Renal cortical epithelial cell (primary cell): ENCODE measurements around the gene GRK5. TPM values are rescaled to one million over a fixed set of nuclear protein-coding genes. Genes with fewer than 3 reads are reported as not detected.
"Not testable (repeated sequence)": the region's sequence is repeated elsewhere in the genome, so short reads cannot be mapped to it uniquely, and the experiment has no call there.

Experiments
- DNase-seq: peaks from one replicate; pipeline ENCODE4 v3.0.0-alpha.2; 2011; ENCODE audit warnings: low read depth
- total RNA-seq: library from RNA; depleted of rRNA; stranded (reverse); fragments of >200 nt; gene quantifications from 2 replicates; pipeline ENCODE4 v1.2.3, GENCODE V29; 2014

The GRK5 gene
- total RNA-seq: 1.1 and 3.0 TPM in 2 replicates

DNA sequence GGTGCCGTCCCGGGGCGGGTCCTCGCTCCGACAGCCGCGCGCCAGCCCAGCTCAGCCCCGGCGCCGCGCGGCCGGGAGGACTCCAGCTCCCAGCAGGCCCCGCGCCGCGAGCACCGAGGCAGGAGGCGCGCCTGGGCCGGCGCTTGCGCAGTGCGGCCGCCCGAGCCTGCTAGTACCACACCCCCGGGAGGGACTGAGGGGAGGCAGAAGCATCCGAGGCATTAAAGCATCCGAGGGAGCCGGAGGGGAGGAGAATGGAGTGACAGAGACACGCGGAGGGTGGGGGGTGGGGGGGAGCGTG, at the start of gene GRK5:
Gene GRK5 (plus strand): TSS at position 206 of the 301 bp plus-strand sequence. CDS start 347 bp downstream, outside the sequence.
- peak; percentile 79 for DNase-seq

- DNase-seq: no peak
These were observed 48.0 kb upstream of the GRK5 start for GRCh38 chr10:119159332-119159731.

GRCh38 chr10:119161680-119162451, 45.5 kb upstream of the GRK5 start:
- DNase-seq: peak; percentile 38

- DNase-seq: no peak
These were observed 44.8 kb upstream of the GRK5 start for GRCh38 chr10:119162452-119163092.

GRCh38 chr10:119165171-119166117, 41.9 kb upstream of the GRK5 start, which contains the start of gene SFXN4:
Gene SFXN4, minus strand, starts transcription at chr10:119165714. Its CDS starts 67 bp downstream, at chr10:119165647.
- no peak for DNase-seq

DNA sequence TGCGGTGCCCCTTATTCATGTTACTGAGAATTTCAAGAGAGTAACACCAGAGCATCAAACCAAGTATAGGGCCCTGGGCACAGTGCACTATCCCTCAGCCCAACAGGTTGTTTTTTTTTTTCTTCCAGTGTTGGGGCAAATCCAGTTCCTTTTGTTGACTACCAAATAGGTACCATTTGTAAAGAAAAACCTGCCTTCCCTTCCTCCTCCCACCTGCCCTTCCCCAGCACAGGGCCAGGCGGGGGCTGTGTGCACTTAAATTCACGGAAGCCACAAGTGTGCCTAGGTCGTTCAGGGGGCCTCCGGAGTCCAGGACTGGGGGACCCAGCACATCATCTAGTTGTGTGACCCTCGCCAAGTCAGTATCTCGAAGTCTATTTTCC, 41.3 kb upstream of the GRK5 start:
- DNase-seq: no peak

DNA sequence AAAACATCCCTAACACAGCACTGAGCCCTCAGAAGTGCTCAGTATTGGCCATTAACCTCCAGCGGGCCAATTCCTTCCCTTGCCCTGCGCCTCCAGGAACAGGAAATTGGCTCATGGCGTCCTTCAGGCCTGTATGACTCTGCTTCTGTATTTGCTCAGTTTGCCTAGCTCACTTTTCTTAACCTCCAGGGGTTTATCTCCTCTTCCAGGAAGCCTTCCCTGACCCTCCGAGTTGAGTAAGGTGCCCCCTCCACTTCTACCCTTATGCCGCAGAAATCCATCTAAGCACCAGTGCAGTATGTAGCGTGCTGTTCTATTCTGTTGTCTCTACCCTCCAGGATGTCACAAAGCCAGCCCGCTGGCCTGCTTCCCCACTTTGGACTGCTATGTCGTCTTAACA, 40.8 kb upstream of the GRK5 start:
- DNase-seq: no peak

DNA sequence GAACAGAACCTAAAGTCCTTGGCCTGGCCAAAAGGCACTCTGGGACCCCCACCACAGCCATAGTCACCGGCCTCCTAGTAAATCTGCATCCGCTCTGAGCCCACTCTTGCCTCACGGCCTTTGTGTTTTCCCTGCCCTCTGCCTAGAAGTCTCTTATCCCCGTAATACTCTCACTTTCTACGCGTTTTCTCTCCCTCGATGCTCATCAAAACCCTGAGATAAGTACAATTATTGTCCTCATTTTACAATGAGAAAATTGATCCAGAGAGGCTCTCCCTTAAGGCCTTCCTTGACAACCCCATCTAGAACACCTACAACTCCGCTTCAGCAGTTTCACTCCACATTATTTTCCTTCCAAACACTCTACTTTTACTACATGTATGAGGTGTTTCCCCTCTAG, 40.3 kb upstream of the GRK5 start:
- DNase-seq: no peak

GRCh38 chr10:119174109-119174508, 33.3 kb upstream of the GRK5 start:
- no peak for DNase-seq

- peak; percentile 50 for DNase-seq
These were observed 31.2 kb upstream of the GRK5 start for GRCh38 chr10:119176166-119176565.

GRCh38 chr10:119177708-119178371, 29.5 kb upstream of the GRK5 start:
- no peak for DNase-seq

GRCh38 chr10:119178372-119179119, 28.8 kb upstream of the GRK5 start, which contains the start of gene PRDX3:
Gene PRDX3, minus strand, starts transcription at chr10:119178812. Its CDS starts 22 bp downstream, at chr10:119178790.
- DNase-seq: peak; percentile 75

DNA sequence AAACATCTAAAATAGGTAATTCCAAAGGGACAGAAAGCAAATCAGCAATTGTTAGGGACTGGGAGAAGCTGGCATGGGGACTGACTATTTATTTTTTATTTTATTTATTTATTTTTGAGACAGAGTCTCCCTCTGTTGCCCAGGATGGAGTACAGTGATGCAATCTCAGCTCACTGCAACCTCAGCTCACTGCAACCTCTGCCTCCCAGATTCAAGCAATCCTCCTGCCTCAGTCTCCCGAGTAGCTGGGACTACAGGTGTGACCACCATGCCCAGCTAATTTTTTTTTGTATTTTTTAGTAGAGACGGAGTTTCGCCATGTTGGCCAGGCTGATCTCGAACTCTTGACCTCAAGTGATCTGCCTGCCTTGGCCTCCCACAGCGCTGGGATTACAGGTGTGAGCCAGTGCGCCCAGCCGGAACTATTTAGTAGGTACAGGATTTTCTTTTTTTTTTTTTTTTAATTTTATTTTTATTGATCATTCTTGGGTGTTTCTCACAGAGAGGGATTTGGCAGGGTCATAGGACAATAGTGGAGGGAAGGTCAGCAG, 26.4 kb upstream of the GRK5 start:
- not testable (repeated sequence) for DNase-seq

DNA sequence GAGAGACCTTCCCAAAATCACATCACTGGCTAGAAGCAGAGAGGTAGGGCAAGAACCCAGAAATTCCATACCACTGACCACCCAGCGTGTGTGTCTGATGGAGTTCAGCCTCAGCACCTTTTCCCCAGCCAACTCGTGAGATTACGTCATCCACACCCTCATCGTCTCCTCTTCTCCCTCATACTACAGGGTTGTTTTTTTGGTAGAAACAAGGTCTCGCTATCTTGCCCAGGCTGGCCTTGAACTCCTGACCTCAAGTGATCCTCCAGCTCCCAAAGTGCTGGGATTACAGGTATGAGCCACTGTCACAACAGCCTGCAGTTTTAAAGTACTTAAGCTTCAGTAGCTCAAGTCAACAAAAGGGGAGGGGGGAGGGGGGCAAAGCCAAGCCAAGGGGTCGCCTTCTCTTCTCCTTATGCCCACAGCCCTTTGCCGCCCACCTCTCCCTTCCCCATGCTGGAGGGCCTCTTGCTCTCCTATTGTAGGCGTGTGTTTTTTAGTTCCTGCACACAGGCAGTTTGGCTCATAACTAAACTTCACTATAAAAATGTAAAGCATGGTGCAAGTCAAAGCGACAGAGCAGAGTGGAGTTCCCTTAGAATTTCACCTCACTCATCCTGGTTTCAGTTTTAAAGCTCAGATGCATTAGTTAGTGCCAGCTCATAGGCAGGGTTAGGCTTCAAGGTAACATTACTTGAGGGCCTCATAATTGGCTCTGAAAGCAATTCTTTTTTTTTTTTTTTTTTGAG, 23.5 kb upstream of the GRK5 start:
- no peak for DNase-seq

DNA sequence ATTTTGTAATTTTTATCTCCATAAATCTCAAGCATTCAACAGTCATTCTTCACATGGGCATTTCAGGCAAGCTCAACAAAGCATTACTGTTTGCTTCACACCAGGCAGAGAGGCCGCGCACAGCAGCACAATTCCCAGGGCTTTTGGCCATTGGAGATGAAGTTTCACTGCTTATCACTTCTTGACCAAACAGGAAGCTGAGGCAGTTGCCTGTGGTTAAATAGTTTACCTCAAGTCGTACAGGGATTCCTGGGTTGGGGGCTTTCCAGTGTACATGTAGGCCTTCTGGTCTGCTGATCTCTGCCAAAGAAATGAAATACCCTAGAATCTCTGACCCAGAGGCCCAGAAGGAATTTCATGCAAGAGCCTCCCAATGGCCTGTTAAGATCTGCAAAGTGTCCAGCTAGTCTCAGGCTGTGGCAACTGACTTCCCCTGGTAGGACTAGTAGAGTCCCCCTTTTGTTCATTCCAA, 17.5 kb upstream of the GRK5 start:
- peak; percentile 28 for DNase-seq

DNA sequence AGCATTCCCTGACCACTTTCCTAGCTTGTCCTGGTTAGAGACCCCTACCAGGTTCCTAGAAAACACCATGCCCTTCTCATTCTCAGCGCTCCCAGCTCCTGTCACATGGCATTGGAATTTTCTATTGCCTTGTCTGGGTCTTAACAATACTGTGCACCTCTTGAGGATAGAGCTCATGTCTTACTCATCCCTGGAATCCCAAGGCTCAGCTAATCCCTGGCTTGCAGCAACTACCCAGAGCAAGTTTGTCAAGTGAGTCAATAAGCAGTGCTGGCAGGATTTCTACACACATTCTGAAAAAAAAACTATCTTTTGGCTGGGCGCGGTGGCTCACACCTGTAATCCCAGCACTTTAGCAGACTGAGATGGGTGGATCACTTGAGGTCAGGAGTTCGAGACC, 17.0 kb upstream of the GRK5 start:
- peak; percentile 92 for DNase-seq

DNA sequence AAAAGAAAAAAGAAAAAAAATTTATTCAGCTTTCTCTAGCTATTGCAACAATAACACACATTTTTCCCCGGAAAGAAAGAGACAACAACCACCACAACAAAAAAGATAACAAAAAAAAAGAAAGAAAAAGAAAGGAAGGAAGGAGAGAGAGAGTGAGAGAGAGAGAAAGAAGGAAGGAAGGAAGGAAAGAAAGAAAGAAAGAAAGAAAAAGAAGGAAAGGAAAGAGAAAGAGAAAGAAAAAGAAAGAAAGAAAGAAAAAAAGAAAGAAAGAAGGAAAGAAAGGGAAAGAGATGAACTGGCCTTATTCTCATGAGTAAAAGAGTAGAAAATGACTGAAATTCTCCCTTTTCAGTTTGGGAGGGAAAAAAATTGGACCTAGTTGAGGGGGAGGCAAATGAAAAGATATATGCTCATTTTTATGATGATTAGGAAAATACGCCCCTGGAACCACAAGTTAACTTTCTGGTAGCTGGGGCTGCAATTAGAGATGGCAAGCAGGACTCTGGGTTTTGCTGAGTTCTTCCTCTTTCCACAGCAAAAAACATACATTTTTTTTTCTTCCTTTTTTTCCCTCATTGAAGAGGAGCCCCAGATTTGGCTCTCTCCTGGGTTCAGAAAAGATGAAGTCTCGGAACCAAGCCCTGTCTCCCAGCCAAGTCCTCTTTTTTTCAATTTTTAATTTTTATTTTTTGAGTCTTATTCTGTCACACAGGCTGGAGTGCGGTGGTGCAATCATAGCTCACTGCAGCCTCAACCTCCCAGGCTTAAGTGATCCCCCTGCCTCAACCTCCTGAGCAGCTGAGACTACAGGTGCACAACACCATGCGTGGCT, 16.2 kb upstream of the GRK5 start:
- DNase-seq: no peak

GRCh38 chr10:119191881-119192280, 15.5 kb upstream of the GRK5 start:
- peak; percentile 51 for DNase-seq

GRCh38 chr10:119197921-119198320, 9.4 kb upstream of the GRK5 start:
- peak; percentile 54 for DNase-seq
